Middle frontal gyrus (tissue), 1 donor: Measurements from ENCODE around the gene GABPA.
"Not testable (repeated sequence)": the region's sequence is repeated elsewhere in the genome, so short reads cannot be mapped to it uniquely, and the experiment has no call there.

Source experiments
- DNase-seq: peaks from one replicate; pipeline ENCODE4 v3.0.0-alpha.2; 2015; ENCODE audit warnings: low spot score; ENCODE audit errors: extremely low spot score

Gene GABPA

GRCh38 chr21:25737421-25737820, 2.6 kb downstream of the GABPA start:
- no peak for DNase-seq

- no peak for DNase-seq
Measured at GRCh38 chr21:25742900-25743299, 8.1 kb downstream of the GABPA start.

GRCh38 chr21:25744854-25745253, 10.1 kb downstream of the GABPA start:
- DNase-seq = no peak

- no peak for DNase-seq
Measured at GRCh38 chr21:25750085-25750484, 15.3 kb downstream of the GABPA start.

GRCh38 chr21:25752416-25752815, 17.6 kb downstream of the GABPA start:
- DNase-seq = no peak

GRCh38 chr21:25756190-25756932, 21.6 kb downstream of the GABPA start:
- DNase-seq = no peak

GRCh38 chr21:25757531-25757930, 22.8 kb downstream of the GABPA start:
- no peak for DNase-seq

- no peak for DNase-seq
Measured at GRCh38 chr21:25759573-25759972, 24.8 kb downstream of the GABPA start.

- DNase-seq = no peak
Measured at GRCh38 chr21:25760061-25760460, 25.3 kb downstream of the GABPA start.

- DNase-seq = no peak
Measured at GRCh38 chr21:25760677-25761076, 25.9 kb downstream of the GABPA start.

- DNase-seq = no peak
Measured at GRCh38 chr21:25764065-25764464, 29.3 kb downstream of the GABPA start.

- no peak for DNase-seq
Measured at GRCh38 chr21:25767921-25768320, 33.1 kb downstream of the GABPA start.

- no peak for DNase-seq
Measured at GRCh38 chr21:25772686-25773085, 37.9 kb downstream of the GABPA start.

- DNase-seq = no peak
Measured at GRCh38 chr21:25776440-25776839, 41.7 kb downstream of the GABPA start.

- DNase-seq = not testable (repeated sequence)
Measured at GRCh38 chr21:25778126-25778875, 43.5 kb downstream of the GABPA start.

- DNase-seq = no peak
Measured at GRCh38 chr21:25788677-25789076, 53.9 kb downstream of the GABPA start.

GRCh38 chr21:25790122-25790877, 55.5 kb downstream of the GABPA start:
- DNase-seq = no peak

GRCh38 chr21:25790878-25791204, 56.1 kb downstream of the GABPA start:
- no peak for DNase-seq

GRCh38 chr21:25791319-25791718, 56.5 kb downstream of the GABPA start:
- DNase-seq = no peak

GRCh38 chr21:25801217-25802014, 66.6 kb downstream of the GABPA start:
- no peak for DNase-seq

- no peak for DNase-seq
Measured at GRCh38 chr21:25806060-25806459, 71.3 kb downstream of the GABPA start.
